HG03108 (cell line): ENCODE results near the gene POLE2.
"Not testable (repeated sequence)": the region's sequence is repeated elsewhere in the genome, so short reads cannot be mapped to it uniquely, and the experiment has no call there.

Experiments
- ATAC-seq: cut with Tn5 transposase; IDR thresholded peaks from one replicate; pipeline ENCODE4 v1.9.1; 2021; ENCODE audit warnings: moderate library complexity; ENCODE audit not compliant: unreplicated experiment

POLE2 gene

DNA sequence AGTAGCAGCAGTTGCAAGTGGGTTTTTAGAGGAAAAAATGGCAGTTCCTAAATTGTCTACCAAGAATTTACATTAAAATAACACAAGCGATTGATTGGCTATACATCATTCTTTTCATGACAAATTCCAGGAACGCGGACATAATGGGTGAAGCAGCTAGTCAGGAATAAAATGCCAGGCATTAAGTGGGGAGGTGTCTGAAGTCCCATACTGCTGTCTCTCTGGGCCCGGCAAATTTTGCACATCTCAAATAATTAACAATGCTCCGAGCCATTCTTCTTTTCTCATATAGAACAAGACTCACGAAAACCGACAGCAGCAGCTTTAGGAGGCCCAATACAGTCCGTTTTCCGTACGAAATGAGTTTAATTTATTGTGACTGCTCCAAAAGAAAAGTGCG lies 68.3 kb downstream of the POLE2 start:
- no peak for ATAC-seq

DNA sequence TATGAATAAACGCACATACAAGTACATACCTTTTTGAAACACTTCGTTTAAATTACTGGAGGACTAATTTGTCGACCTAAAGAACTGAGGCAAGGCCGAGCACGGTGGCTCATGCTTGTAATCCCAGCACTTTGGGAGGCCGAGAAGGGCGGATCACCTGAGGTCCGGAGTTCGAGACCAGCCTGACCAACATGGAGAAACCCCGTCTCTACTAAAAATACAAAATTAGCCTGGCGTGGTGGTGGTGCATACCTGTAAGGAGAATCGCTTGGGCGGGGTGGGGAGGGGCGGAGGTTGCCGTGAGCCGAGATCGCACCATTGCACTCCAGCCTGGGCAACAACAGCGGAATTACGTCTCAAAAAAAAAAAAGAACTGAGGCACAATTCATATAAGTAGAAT lies 68.7 kb downstream of the POLE2 start:
- not testable (repeated sequence) for ATAC-seq

DNA sequence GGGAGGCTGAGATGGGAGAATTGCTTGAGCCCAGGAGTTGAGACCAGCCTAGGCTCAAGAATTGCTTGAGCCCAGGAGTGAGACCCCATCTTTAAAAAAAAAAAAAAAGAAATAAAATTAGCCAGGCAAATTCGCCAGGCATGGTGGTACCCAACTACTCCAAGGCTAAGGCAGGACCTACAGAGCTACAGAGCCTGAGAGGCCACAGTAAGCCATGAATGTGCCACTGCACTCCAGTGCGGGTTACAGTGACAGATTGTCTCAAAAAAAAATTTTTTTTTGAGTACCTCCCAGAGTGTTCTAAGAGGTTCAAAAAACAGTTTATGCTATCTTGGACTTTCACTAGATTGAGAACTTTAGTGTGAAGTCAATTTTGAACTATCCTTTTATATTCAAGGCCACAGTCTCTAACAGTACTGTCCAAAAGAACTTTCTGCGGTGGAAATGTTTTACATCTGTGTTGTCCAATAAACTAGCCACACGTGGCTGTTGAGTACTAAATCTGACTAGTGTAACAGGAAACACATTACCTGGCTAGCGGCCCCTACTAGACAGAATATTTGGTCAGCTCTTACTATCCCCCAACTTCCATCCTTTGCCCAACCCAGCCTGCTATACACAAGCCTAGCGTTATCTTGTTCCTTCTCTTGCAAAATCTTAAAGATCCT lies 70.0 kb downstream of the POLE2 start:
- ATAC-seq: no peak

DNA sequence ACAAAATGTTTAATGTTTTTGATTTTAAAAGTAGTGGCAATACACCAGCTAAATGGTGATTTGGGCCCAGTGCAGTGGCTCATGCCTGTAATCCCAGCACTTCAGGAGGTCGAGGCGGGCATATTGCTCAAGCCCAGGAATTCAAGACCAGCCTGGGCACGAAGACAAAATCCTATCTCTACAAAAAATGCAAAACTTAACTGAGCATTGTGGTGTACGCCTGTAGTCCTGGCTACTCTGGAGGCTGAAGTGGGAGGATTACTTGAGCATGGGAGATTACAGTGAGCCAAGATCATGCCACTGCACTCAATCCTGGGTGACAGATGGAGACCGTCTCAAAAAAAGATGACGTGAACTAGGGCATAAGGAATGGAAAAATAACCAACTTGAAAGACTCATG lies 72.2 kb downstream of the POLE2 start:
- ATAC-seq: no peak

DNA sequence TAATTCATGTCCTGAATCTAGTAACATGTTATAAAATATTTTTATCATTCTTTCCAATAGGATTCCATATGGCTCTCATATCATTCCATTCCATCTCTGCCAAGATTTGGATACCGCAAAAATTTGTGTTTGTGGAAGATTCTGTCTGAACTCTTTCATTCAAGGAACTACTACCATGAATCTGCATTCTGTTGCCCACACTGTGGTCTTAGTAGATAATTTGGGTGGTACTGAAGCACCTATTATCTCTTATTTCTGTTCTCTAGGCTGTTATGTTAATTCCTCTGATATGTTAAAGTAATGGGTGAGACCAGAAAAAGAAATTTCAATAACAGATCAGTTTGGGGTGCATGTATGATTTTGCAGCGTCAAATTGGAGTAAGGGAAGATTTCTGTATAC lies 73.8 kb downstream of the POLE2 start:
- ATAC-seq: no peak

DNA sequence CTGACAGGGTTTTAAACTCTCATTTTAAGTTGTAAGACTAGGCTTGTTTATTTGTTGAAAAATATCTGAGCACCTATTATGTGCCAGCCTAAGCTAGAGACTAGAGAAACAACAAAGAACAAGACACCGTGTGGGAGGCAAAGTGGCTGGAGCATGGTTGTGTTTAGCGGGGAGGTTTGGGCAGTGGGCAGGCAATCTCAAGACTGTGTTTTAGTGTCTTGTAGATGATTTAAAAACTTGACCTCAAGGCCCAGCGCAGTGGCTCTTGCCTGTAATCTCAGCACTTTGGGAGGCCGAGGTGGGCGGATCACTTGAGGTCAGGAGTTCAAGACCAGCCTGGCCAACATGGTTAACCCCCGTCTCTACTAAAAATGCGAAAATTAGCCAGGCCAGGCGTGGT lies 75.3 kb downstream of the POLE2 start:
- ATAC-seq: no peak

DNA sequence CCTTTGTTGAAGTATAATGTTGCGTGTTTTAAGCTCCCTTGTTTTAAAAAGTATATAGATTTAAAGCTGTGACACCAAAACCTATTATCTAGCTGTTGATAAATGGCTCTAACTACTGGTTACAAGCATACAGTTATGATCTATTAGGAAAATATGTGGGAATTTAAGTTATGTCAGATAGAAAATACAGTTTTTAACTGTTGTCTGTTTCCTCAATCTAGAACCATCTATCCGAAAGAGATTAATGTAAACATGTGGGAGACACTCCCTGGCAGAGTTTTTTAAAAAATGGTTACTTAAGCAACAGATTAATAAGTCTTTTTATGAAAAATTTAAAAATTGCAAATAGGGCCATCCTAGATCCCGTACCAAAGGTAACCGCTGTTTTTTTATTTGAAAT lies 75.8 kb downstream of the POLE2 start:
- no peak for ATAC-seq

DNA sequence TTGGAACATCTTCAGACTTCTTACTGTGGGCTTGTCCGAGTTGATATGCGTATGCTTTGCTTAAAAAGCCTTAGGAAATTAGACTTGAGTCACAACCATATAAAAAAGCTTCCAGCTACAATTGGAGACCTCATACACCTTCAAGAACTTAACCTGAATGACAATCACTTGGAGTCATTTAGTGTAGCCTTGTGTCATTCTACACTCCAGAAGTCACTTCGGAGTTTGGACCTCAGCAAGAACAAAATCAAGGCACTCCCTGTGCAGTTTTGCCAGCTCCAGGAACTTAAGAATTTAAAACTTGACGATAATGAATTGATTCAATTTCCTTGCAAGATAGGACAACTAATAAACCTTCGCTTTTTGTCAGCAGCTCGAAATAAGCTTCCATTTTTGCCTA lies 80.4 kb downstream of the POLE2 start:
- no peak for ATAC-seq

DNA sequence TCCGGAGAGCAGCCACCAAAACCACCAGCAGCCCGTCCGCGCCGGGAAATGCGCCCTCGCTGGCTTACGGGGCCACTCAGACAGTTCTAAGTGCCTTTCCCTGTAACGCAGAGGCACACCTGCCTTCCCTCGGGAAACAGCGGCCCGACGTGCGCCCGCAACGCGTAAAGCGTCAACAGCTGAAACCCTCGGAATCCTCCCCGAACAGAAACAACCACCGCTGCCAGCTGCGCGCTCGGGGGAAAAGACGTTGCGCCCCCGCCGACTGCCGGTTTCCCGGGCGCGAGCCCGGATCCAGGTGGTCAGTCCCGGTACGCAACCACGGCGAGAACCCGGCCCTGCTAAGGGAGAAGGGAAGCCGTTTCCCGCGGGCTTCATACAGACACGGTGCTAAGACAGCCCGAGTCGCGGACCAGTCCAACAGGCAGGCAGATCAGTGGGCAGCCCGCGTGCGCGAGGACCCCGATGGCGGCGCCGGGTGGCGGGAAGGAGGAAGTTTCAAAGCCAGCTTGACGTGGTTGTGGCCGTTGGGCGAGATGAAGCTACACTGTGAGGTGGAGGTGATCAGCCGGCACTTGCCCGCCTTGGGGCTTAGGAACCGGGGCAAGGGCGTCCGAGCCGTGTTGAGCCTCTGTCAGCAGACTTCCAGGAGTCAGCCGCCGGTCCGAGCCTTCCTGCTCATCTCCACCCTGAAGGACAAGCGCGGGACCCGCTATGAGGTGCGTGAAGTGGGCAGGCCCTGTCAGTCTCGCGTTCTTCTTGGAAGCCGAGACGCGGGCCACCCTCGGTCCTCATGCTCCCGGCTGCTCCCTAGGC lies 89.3 kb downstream of the POLE2 start, which contains the start of gene LRR1:
Gene LRR1, plus strand, starts transcription at position 456 of the 816 bp plus-strand sequence. Its CDS starts 81 bp downstream, at position 537.
- peak; percentile 43 for ATAC-seq

DNA sequence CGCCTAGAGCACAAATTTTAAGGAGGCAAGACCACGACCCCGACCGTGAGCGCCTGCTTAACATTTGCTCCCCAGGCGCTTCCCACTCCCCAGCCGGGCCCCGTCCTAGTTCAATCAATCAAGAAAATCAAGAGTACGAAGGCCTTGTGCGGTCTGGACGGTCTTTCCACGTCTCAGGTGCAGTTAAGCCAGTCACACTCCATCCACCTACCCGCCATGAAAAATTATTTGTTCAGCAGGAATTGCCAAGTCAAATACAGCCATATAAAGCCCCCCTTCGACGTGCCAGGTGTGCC lies 89.9 kb downstream of the POLE2 start:
- ATAC-seq: no peak

DNA sequence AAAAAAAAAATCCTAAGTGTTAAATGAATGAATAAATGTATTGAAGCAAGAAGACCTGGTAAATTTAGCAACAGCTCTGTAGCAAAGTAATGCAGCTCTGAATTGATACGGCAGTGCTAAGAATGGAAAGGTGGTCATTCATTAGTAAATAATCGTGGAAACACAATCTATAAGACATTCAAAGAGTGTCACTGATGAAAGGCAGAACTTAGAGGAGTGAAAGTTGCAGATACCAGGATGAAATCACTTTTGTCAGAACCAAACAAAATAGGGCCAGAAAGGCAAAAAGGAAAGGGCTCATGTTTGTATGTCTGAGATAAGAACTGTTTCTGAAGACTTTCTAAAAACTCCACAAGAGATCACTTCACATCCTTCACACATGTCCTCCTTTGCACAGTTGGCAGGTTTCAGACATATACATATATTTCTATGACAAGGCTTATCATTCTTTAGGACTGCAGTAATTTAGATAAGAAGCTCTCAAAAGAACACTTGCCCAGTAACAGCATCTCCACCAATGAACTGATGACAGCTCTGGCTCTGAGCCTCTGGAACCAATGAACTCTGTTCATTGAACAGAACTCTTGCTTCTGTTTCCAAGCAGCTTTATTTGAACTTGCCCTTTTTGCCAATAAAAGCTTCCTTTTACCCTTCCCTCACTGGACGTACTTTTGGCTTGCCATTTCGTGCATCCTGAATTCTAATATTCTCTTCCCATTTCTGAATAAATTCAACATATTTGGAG lies 93.5 kb downstream of the POLE2 start:
- no peak for ATAC-seq
